HEK293 (cell line): ENCODE data around the gene LMTK2.

Source experiments
- TRIM28 ChIP-seq: IDR thresholded peaks from 2 replicates; pipeline ENCODE4 v1.6.1; 2011; ENCODE audit warnings: low read length, control low read depth, borderline replicate concordance
- YY1 ChIP-seq: fragments of 450-650 bp; formaldehyde crosslinking; IDR thresholded peaks from 2 replicates; pipeline ENCODE4 v1.5.1; 2018; ENCODE audit warnings: missing biosample characterization, missing genetic modification characterization
- ZBTB1 ChIP-seq: fragments of 450-650 bp; formaldehyde crosslinking; IDR thresholded peaks from 2 replicates; pipeline ENCODE4 v1.5.1; 2016; ENCODE audit warnings: missing biosample characterization, missing genetic modification characterization
- ZNF274 ChIP-seq, 2 experiments: fragments of 200-500 bp in 1 of 2; fragments of 450-650 bp in 1 of 2; sonication (Bioruptor generic) in 1 of 2; formaldehyde crosslinking in 1 of 2; IDR thresholded peaks; 2 replicates each; pipeline versions ENCODE4 v1.5.1 to v1.6.1; 2014 to 2016; ENCODE audit warnings: borderline replicate concordance in 1 of 2, inconsistent platforms in 1 of 2, low read length in 1 of 2, missing biosample characterization in 1 of 2, missing genetic modification characterization in 1 of 2
- ZNF350 ChIP-seq: fragments of 450-650 bp; formaldehyde crosslinking; IDR thresholded peaks from 2 replicates; pipeline ENCODE4 v1.5.0; 2017; ENCODE audit warnings: missing biosample characterization, mild to moderate bottlenecking, missing genetic modification characterization
- ZNF548 ChIP-seq: fragments of 450-650 bp; formaldehyde crosslinking; IDR thresholded peaks from 2 replicates; pipeline ENCODE4 v1.5.1; 2016; ENCODE audit warnings: missing biosample characterization, missing genetic modification characterization
- ZNF76 ChIP-seq: fragments of 450-650 bp; formaldehyde crosslinking; IDR thresholded peaks from 2 replicates; pipeline ENCODE4; 2016; ENCODE audit warnings: low read depth, missing biosample characterization, missing genetic modification characterization, borderline replicate concordance
- TF ChIP-seq, protein P1 (sequence below): fragments of 450-650 bp; formaldehyde crosslinking; IDR thresholded peaks from 2 replicates; pipeline ENCODE4 v1.5.1; 2016; ENCODE audit warnings: missing biosample characterization, missing genetic modification characterization
- TF ChIP-seq, protein P2 (sequence below): fragments of 450-650 bp; formaldehyde crosslinking; IDR thresholded peaks from 2 replicates; pipeline ENCODE4 v1.5.1; 2016; ENCODE audit warnings: missing biosample characterization, missing genetic modification characterization

GRCh38 chr7:98079891-98080648 lies 26.6 kb upstream of the LMTK2 start:
- no peak for TF ChIP-seq TRIM28
- TF ChIP-seq, protein P1, sequence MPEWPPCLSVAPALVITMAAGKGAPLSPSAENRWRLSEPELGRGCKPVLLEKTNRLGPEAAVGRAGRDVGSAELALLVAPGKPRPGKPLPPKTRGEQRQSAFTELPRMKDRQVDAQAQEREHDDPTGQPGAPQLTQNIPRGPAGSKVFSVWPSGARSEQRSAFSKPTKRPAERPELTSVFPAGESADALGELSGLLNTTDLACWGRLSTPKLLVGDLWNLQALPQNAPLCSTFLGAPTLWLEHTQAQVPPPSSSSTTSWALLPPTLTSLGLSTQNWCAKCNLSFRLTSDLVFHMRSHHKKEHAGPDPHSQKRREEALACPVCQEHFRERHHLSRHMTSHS = no peak
- TF ChIP-seq ZNF350 (tag by site-specific recombination) = no peak
- TF ChIP-seq, protein P2, sequence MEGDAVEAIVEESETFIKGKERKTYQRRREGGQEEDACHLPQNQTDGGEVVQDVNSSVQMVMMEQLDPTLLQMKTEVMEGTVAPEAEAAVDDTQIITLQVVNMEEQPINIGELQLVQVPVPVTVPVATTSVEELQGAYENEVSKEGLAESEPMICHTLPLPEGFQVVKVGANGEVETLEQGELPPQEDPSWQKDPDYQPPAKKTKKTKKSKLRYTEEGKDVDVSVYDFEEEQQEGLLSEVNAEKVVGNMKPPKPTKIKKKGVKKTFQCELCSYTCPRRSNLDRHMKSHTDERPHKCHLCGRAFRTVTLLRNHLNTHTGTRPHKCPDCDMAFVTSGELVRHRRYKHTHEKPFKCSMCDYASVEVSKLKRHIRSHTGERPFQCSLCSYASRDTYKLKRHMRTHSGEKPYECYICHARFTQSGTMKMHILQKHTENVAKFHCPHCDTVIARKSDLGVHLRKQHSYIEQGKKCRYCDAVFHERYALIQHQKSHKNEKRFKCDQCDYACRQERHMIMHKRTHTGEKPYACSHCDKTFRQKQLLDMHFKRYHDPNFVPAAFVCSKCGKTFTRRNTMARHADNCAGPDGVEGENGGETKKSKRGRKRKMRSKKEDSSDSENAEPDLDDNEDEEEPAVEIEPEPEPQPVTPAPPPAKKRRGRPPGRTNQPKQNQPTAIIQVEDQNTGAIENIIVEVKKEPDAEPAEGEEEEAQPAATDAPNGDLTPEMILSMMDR = no peak
- no peak for TF ChIP-seq ZNF76 (tag by site-specific recombination)
- no peak for TF ChIP-seq ZNF274 (IDR thresholded peaks at IDR 0.05; ENCODE audit: low read length)
- TF ChIP-seq ZNF274 (tag by site-specific recombination; IDR thresholded peaks at IDR 0.05; ENCODE audit: borderline replicate concordance) = no peak
- TF ChIP-seq YY1 = no peak
- no peak for TF ChIP-seq ZNF548 (tag by site-specific recombination)
- TF ChIP-seq ZBTB1 (tag by site-specific recombination) = no peak
